Urothelium cell line (cell line): ENCODE measurements around the gene SLC1A2.
A peak's percentile ranks its signal among the peaks of the same experiment; 100 is the strongest.

ENCODE experiments used
- DNase-seq: peaks from one replicate; pipeline ENCODE4 v3.0.0; 2011; ENCODE audit warnings: low spot score, mixed read lengths
- FAIRE-seq: peaks from 2 replicates; lab custom pipeline; 2011; peaks lifted over from hg19 to GRCh38; lab: Jason Lieb, UNC

The SLC1A2 gene

GRCh38 chr11:35377262-35377661 is 42.1 kb downstream of the SLC1A2 start:
- no peak for FAIRE-seq

DNA sequence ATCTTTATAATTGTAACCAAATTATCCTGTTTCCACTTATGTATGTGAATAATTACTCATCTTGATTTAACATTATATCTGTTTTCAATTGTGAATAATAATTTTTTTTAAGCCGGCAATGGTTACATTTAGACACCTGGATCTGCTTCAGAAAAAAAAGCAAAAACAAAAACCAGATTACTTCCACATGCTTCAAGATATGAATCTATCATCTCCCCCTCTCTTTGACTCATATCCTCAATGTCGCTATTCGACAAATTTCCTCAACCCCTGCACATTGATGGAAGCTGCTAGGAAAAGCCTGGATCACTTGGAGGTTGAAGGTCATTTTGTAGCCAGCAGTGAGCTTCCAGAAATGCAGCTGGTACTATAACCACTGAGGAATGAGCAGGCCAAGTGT is 42.7 kb downstream of the SLC1A2 start:
- no peak for DNase-seq
- no peak for FAIRE-seq

More at GRCh38 chr11:35377262-35377661, 42.1 kb downstream of the SLC1A2 start:
- DNase-seq: no peak

DNA sequence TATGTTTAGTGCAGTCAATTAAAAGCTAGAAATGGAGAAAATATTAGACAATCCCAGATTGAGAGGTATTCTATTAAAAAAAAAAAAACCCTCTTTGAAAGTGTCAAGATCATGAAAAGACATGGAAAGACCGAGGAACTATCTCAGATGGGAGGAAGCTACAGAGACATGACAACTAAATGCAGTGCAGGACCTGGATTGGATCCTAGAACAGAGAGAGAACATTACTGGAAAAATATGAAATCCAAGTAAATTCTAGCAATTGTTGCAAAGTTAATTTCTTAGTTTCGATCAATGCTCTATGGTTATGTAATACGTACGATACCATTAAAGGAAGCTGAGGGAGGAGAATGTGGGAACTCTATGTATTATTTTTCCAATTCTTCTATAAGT is 43.2 kb downstream of the SLC1A2 start:
- FAIRE-seq: no peak
- no peak for DNase-seq

- FAIRE-seq: no peak
- DNase-seq: no peak
Measured at GRCh38 chr11:35375332-35376117, 43.8 kb downstream of the SLC1A2 start.

- DNase-seq (no peak), FAIRE-seq (no peak)
Measured at GRCh38 chr11:35373284-35373933, 45.9 kb downstream of the SLC1A2 start.

GRCh38 chr11:35372565-35373283 is 46.6 kb downstream of the SLC1A2 start:
- peak; percentile 75 for FAIRE-seq
- no peak for DNase-seq

GRCh38 chr11:35367491-35367890 is 51.9 kb downstream of the SLC1A2 start:
- DNase-seq (peak; percentile 40), FAIRE-seq (no peak)

GRCh38 chr11:35366798-35367197 is 52.6 kb downstream of the SLC1A2 start:
- FAIRE-seq (no peak), DNase-seq (no peak)

DNA sequence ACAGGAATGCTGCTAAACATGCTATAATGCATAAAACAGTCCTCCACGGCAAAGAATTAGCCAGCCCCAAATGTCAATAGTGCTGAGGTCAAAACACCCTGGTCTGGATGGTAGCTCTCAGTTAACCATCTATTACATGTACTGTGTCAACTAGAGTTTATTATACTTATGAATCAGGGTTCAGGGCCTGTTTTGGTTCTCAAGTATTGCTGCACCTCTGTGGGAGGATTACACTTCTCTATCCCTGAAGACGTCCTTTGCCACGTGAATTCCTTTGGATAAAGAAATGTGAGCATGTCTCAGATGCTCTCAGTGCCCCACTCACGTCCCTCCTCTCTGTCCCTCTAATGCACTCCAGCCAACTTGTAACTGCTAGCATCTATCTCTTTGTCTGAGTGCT is 53.4 kb downstream of the SLC1A2 start:
- no peak for FAIRE-seq
- no peak for DNase-seq

DNA sequence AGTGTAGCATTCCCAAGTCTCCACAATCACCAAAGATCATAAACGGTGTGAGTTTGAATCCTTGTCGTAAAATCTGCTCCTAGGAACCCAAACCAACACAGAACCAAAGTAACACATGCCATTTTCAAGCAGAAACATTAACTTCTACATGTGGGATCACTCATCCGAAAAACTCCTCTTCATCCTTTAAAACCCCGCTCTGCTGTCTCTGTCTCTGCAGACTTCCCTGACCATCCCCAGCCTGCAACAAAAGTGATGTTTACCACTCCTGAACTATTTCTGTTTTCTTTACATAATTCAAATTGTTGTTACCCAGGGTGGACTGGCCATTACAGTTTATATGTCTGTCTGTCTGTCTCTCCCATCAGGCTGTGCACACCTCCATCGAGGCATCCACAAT is 54.0 kb downstream of the SLC1A2 start:
- no peak for FAIRE-seq
- DNase-seq: no peak

DNA sequence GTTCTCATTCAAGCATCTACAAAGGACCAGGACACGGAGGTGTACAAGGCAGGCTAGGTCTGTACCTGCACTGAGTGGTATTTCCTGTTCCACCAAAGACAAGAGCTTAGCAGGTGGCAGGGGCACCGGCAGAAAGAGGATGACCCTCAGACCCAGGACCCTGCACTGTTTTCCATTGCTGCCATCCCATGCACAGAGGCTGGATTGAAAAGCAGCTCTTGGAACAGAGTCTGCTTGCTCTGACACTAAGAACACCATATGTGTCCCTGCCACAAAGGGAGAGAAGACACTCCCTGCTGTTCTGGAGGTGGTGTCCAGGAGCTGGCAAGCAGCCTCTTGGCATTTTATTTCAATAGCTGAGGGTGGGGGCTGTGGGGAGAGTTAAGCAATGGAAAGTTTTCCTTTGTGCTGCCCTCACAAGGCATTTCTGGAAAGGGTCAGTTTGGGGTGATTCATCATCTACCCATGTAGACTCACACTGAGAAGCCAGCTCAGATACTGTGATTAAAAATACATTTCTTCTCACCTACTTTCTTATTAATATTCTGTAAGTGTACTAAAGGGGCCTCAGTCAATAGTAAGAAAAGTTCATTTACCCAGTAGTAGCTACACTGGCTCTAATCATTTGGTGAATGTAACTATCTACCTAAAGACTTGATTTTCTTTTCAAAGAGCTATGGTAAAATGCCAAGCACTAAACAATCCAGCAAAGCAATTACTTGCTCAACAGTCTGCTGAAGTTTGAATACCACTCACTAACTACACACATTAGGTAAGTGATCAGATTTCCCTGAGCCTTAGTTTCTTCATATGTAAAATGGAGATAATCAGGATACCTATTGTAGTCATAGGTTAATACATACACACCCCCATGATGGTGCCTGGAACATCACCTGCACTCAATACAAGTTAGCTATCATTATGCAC is 55.2 kb downstream of the SLC1A2 start:
- DNase-seq (peak; percentile 81), FAIRE-seq (no peak)

- DNase-seq (no peak), FAIRE-seq (no peak)
Measured at GRCh38 chr11:35363246-35363801, 56.0 kb downstream of the SLC1A2 start.

DNA sequence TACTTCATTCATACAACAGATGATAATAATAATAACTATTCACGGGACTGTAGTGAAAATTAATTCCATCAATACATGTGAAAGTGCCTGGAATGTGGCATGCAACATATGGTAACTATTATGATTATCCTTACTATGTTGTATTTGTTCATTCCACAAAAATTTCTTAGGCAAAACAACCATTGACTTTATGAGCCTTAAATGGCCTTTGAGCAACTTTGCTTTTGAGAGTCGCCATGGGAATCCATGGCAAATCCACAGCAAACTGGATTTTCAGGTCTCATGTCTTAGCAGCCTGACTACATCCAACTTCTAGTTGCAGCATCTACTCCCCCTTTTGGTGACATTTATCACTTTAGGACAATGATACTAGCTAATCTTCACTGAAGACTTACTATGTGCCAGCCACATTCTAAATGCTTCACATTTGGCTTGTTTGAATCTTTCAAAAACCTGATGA is 56.8 kb downstream of the SLC1A2 start:
- DNase-seq (no peak), FAIRE-seq (no peak)

GRCh38 chr11:35360055-35360530 is 59.3 kb downstream of the SLC1A2 start:
- FAIRE-seq: no peak

GRCh38 chr11:35359321-35360054 is 59.9 kb downstream of the SLC1A2 start:
- no peak for FAIRE-seq
- DNase-seq: no peak

More at GRCh38 chr11:35360055-35360530, 59.3 kb downstream of the SLC1A2 start:
- no peak for DNase-seq

DNA sequence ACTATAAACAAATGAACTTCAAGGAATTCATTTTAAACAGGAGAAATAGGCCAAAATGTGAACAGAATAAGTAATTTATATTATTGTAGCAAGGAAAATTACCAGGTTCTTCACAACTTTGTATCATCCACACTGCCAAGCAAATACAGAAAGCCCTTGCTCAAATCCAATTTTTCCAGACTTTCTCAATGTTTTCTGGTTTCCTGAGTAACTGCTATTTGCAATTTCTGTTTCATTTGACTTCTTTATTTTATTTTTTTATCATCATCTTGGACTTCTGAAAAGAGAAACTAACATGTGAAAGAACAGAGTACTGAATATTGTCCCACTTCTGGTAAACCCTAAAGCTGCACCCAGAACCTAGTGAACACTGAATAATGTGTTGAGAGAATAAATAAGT is 61.0 kb downstream of the SLC1A2 start:
- FAIRE-seq (no peak), DNase-seq (no peak)

DNA sequence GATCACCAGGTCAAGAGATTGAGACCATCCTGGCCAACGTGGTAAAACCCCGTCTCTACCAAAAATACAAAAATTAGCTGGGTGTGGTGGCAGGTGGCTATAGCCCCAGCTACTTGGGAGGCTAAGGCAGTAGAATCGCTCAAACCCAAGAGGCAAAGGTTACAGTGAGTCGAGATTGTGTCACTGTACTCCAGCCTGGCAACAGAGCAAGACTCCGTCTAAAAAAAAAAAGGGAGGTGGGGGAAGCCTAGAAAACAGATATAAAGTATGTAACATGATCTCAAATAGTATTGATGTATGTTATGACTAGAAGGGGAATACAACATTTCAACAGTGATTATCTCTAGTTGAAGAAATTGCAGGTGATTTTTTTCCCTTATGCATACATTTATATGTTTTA is 61.4 kb downstream of the SLC1A2 start:
- DNase-seq: no peak
- FAIRE-seq: no peak

DNA sequence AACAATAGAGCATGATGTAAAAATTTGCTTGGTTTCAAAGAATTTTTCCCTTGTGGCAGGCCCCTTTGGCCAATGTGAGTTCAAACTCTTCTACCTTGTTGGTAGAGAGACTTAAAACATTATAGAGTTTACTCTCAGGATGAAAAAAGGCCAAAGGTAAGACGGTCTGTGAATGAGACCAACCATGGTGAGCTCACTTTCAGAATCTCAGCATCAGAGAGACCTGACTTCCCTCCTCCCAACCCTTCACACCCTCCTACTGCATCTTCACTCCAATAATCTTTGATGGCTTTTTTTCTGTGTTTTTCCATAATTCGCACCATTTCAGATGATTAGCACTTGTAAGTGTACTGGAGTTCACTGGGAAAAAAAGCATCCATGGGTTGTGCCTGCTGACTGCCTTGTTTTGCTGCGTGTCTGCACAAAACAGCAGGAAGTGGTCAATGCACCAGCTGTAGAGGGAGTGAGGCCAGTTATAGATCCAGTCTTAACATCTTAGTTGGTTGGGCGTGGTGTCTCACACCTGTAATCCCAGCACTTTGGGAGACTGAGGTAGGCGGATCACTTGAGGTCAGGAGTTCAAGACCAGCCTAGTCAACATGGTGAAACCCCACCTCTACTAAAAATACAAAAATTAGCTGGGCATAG is 64.1 kb downstream of the SLC1A2 start:
- FAIRE-seq (no peak), DNase-seq (no peak)

- FAIRE-seq (no peak), DNase-seq (no peak)
Measured at GRCh38 chr11:35354644-35355043, 64.7 kb downstream of the SLC1A2 start.
